GM12878 (cell line): ENCODE measurements around the gene CRB2. TPM values are rescaled to one million over a fixed set of nuclear protein-coding genes. Genes with fewer than 3 reads are reported as not detected.

Experiments
- ATAC-seq: fragments of 200-7000 bp; cut with Tn5 transposase; 3 replicates; pipeline ENCODE4 v1.9.1; 2020; ENCODE audit warnings: mild to moderate bottlenecking, moderate library complexity
- BruUV-seq: library from RNA; stranded (reverse); fragments of 400-500 nt; replicated peaks from 2 replicates; lab custom pipeline; 2021; lab: Mats Ljungman, UMichigan
- CTCF ChIA-PET: fragments of 300-600 bp; sonication (Branson Sonifier 250); formaldehyde crosslinking; extraction: SDS; loops from one replicate; lab custom pipeline; 2021; ENCODE audit warnings: inconsistent platforms; lab: Yijun Ruan, JAX
- POLR2A ChIA-PET: fragments of 350-600 bp; formaldehyde crosslinking; extraction: SDS; loops from one replicate; lab custom pipeline; 2021; ENCODE audit warnings: inconsistent platforms; lab: Charles Lee
- RAD21 ChIA-PET: fragments of 300-600 bp; sonication (Branson Sonifier 250); formaldehyde crosslinking; loops from one replicate; lab custom pipeline; 2023; ENCODE audit warnings: antibody characterized with exemption; ENCODE audit not compliant: unreplicated experiment; lab: Charles Lee
- SMC1A ChIA-PET: fragments of 300-600 bp; sonication (Branson Sonifier 250); formaldehyde crosslinking; loops from one replicate; lab custom pipeline; 2023; ENCODE audit not compliant: unreplicated experiment, uncharacterized antibody; lab: Charles Lee
- DNase-seq: peaks from one replicate; pipeline ENCODE4 v3.0.0-alpha.2; 2011; ENCODE audit warnings: low read depth, low spot score
- FAIRE-seq: peaks from 3 replicates; lab custom pipeline; 2011; peaks lifted over from hg19 to GRCh38; lab: Jason Lieb, UNC
- H2AFZ ChIP-seq: 2 replicates; pipeline ENCODE4 v1.6.0; 2011; ENCODE audit warnings: low read depth, low read length, control low read depth; ENCODE audit not compliant: control insufficient read depth
- H3K27ac ChIP-seq: 2 replicates; pipeline ENCODE4 v1.5.1; 2011; ENCODE audit warnings: control low read depth; ENCODE audit not compliant: control insufficient read depth, insufficient read depth
- H3K27me3 ChIP-seq, 2 experiments: replicated peaks in 1 of 2; 2 replicates each; pipeline versions ENCODE4 v1.6.0 to v1.6.1; 2011; ENCODE audit warnings: low read length in 1 of 2; ENCODE audit not compliant: control insufficient read depth in 2 of 2, insufficient read depth in 2 of 2
- H3K36me3 ChIP-seq, 2 experiments: 2 replicates each; pipeline ENCODE4 v1.5.1; 2011; ENCODE audit warnings: low read length in 1 of 2; ENCODE audit not compliant: control insufficient read depth in 2 of 2, insufficient read depth in 2 of 2
- H3K4me1 ChIP-seq: 2 replicates; pipeline ENCODE4 v1.6.1; 2011; ENCODE audit warnings: mild to moderate bottlenecking, low read length, moderate library complexity, mixed read lengths; ENCODE audit not compliant: control insufficient read depth, insufficient read depth
- H3K4me2 ChIP-seq: 2 replicates; pipeline ENCODE4 v1.6.0; 2011; ENCODE audit warnings: control low read depth; ENCODE audit not compliant: control insufficient read depth, insufficient read depth
- H3K4me3 ChIP-seq: fragments of 200-600 bp; sonication (generic); 2 replicates; pipeline ENCODE4 v1.5.1; 2016
- H3K79me2 ChIP-seq: 2 replicates; pipeline ENCODE4 v1.6.0; 2011; ENCODE audit warnings: low read length; ENCODE audit not compliant: control insufficient read depth, insufficient read depth
- H3K9ac ChIP-seq: 2 replicates; pipeline ENCODE4 v1.8.0; 2011; ENCODE audit warnings: low read length, control low read depth, mixed read lengths; ENCODE audit not compliant: control insufficient read depth, insufficient read depth
- H3K9me3 ChIP-seq: replicated peaks from 3 replicates; pipeline ENCODE4 v1.5.1; 2011; ENCODE audit warnings: mild to moderate bottlenecking, low read length; ENCODE audit not compliant: control insufficient read depth, insufficient read depth
- H4K20me1 ChIP-seq: 2 replicates; pipeline ENCODE4 v1.6.0; 2011; ENCODE audit not compliant: control insufficient read depth, insufficient read depth
- BCLAF1 ChIP-seq: fragments of 450-650 bp; IDR thresholded peaks from 2 replicates; pipeline ENCODE4 v1.6.1; 2017; ENCODE audit warnings: antibody characterized with exemption, mild to moderate bottlenecking, moderate library complexity
- BMI1 ChIP-seq: fragments of 450-650 bp; IDR thresholded peaks from 2 replicates; pipeline ENCODE4 v1.6.1; 2016; ENCODE audit warnings: mild to moderate bottlenecking, moderate library complexity, borderline replicate concordance
- MYC ChIP-seq: IDR thresholded peaks from 2 replicates; pipeline ENCODE4 v1.6.1; 2011; ENCODE audit warnings: mild to moderate bottlenecking, low read length, moderate library complexity, inconsistent platforms; ENCODE audit not compliant: insufficient read depth, insufficient replicate concordance, insufficient read length, severe bottlenecking
- NFXL1 ChIP-seq: fragments of 450-650 bp; IDR thresholded peaks from 2 replicates; pipeline ENCODE4 v1.6.1; 2017; ENCODE audit warnings: antibody characterized with exemption, mild to moderate bottlenecking, borderline replicate concordance
- NR2F1 ChIP-seq: fragments of 450-650 bp; conservative IDR thresholded peaks from 2 replicates; pipeline ENCODE4 v1.6.1; 2017; ENCODE audit warnings: mild to moderate bottlenecking
- PKNOX1 ChIP-seq: fragments of 450-650 bp; IDR thresholded peaks from 2 replicates; pipeline ENCODE4 v1.6.1; 2016; ENCODE audit warnings: mild to moderate bottlenecking
- PML ChIP-seq: IDR thresholded peaks from 2 replicates; pipeline ENCODE4 v1.6.1; 2012; ENCODE audit warnings: low read length, inconsistent platforms
- POLR2AphosphoS2 ChIP-seq: IDR thresholded peaks from 2 replicates; pipeline ENCODE4 v1.6.1; 2011; ENCODE audit warnings: low read depth, mild to moderate bottlenecking, low read length, improper control_type of control experiment, moderate library complexity
- RCOR1 ChIP-seq: conservative IDR thresholded peaks from 2 replicates; pipeline ENCODE4 v1.6.1; 2012; ENCODE audit warnings: low read depth, low read length, improper control_type of control experiment
- RELB ChIP-seq: fragments of 450-650 bp; IDR thresholded peaks from 2 replicates; pipeline ENCODE4 v1.6.1; 2017; ENCODE audit warnings: low read depth, mild to moderate bottlenecking, moderate library complexity
- RUNX3 ChIP-seq: IDR thresholded peaks from 2 replicates; pipeline ENCODE4 v1.6.1; 2012; ENCODE audit warnings: low read length, inconsistent platforms
- SMC3 ChIP-seq: IDR thresholded peaks from 2 replicates; pipeline ENCODE4 v1.6.1; 2011; ENCODE audit warnings: low read length, improper control_type of control experiment, borderline replicate concordance
- TAF1 ChIP-seq: IDR thresholded peaks from 2 replicates; pipeline ENCODE4 v1.6.1; 2011; ENCODE audit warnings: mild to moderate bottlenecking, low read depth, low read length, borderline replicate concordance
- YBX1 ChIP-seq: fragments of 450-650 bp; IDR thresholded peaks from 2 replicates; pipeline ENCODE4 v1.6.1; 2016; ENCODE audit warnings: antibody characterized with exemption
- ZNF622 ChIP-seq: fragments of 450-650 bp; IDR thresholded peaks from 2 replicates; pipeline ENCODE4 v1.6.1; 2017; ENCODE audit warnings: mild to moderate bottlenecking, inconsistent platforms
- ZSCAN29 ChIP-seq: fragments of 450-650 bp; IDR thresholded peaks from 2 replicates; pipeline ENCODE4 v1.6.1; 2017; ENCODE audit warnings: mild to moderate bottlenecking, moderate library complexity
- WGBS: methylation state at CpG from one replicate; pipeline ENCODE4 v1.1.6; 2016; ENCODE audit warnings: low lambda C conversion rate; ENCODE audit not compliant: insufficient replicate concordance, insufficient coverage; ENCODE audit errors: missing lambda C conversion rate; 5-methylcytosine and 5-hydroxymethylcytosine counted together
- in situ Hi-C: fragments of 300-500 bp; cut with MboI; formaldehyde crosslinking; loops from 9 replicates; pipeline ENCODE4 v1.14.3; 2018; ENCODE audit warnings: mixed read lengths
- intact Hi-C: fragments of 100-400 bp; cut with micrococcal nuclease; formaldehyde crosslinking; loops from one replicate; pipeline ENCODE4 v1.14.2; 2022; ENCODE audit not compliant: unreplicated experiment
- polyA plus RNA-seq, 11 experiments: library from polyadenylated mRNA; depleted of rRNA in 4 of 11; unstranded in 6 of 11; stranded (reverse) in 5 of 11; fragments of >200 nt; fragmentation: Nextera tagmentation in 4 of 11; fragmentation: Illumina TruSeq in 1 of 11; extraction: Ambion mirVana in 4 of 11; extraction: Trizol in 1 of 11; gene quantifications; 1 replicate in 1 of 11; 2 replicates in 10 of 11; pipeline versions ENCODE4 v1.2.1 to v1.2.3, GENCODE V29; 2011 to 2016; ENCODE audit warnings: inconsistent platforms in 2 of 11, missing spikeins in 2 of 11, low read depth in 1 of 11
- total RNA-seq, 4 experiments: library from RNA; depleted of rRNA in 3 of 4; stranded (reverse); fragments of >200 nt in 3 of 4; fragmentation: Illumina TruSeq in 1 of 4; extraction: Trizol in 1 of 4; gene quantifications; 2 replicates each; pipeline versions ENCODE4 v1.2.1 to v1.2.3, GENCODE V29; 2013 to 2021

The CRB2 gene
- total and polyA plus RNA-seq, 10 of the 15 experiments (the other 5 are each of a cell fraction or from before 2014, with no cell fraction given) = 0.01 to 0.80 (median 0.23) TPM; not detected in 3

GRCh38 chr9:123392802-123393201 is 36.8 kb downstream of the CRB2 start:
- H3K79me2 ChIP-seq = no peaks in the 10 kb centered on the region
- FAIRE-seq = no peak
- H3K36me3 ChIP-seq = no peaks in the 10 kb centered on the region
- no TSS peak for BruUV-seq
- ChIA-PET POLR2A (no interaction called here), RAD21 (no interaction called here)
- WGBS = 77% methylated on average over 4 of the region's 4 CpGs
- H4K20me1 ChIP-seq = no peaks in the 10 kb centered on the region
- no peak overlapping the region for H3K4me2 ChIP-seq
- no peak for ATAC-seq
- no peak for DNase-seq
- H3K9me3 ChIP-seq = no peaks in the 10 kb centered on the region
- H3K4me3 ChIP-seq = no peak overlapping the region
- in situ Hi-C loops = no loop called here
- no peaks in the 10 kb centered on the region for H3K27me3 ChIP-seq
- intact Hi-C loops = no loop called here
- TF ChIP-seq POLR2AphosphoS2 (no peak), BMI1 (no peak), PKNOX1 (no peak), NR2F1 (no peak), ZNF622 (no peak), NFXL1 (no peak), PML (no peak), RCOR1 (no peak), TAF1 (no peak), YBX1 (no peak), RELB (no peak), RUNX3 (no peak), MYC (no peak), ZSCAN29 (no peak), SMC3 (no peak), BCLAF1 (no peak)
- TF ChIP-seq, all 136 proteins: peak for 0
- Histone ChIP-seq H2AFZ (no peak overlapping the region), H3K9ac (no peak overlapping the region), H3K27ac (no peak overlapping the region), H3K4me1 (no peaks in the 10 kb centered on the region)
- ChIA-PET CTCF (interaction anchor here (1.2 kb wide), 1 partner anchor 8 kb away, joined by 3 read pairs; no protein-coding TSS in a partner anchor), SMC1A (no interaction called here)
